ENCODE measurements around the gene OSBPL6. TPM values are rescaled to one million over a fixed set of nuclear protein-coding genes. Genes with fewer than 3 reads are reported as not detected.
A peak's percentile ranks its signal among the peaks of the same experiment; 100 is the strongest.

The OSBPL6 gene
- polyA plus RNA-seq, 1 donor (not counting 4 experiments of a cell fraction or from before 2014, with no cell fraction given) = 11.6 TPM

- Histone ChIP-seq H3K79me2 (ENCODE audit: control insufficient read depth, insufficient read depth, low read length) (peaks cover 4% of the 10 kb centered on the region), H2AFZ (ENCODE audit: control insufficient read depth, low read length) (no peak overlapping the region), H3K4me3 (ENCODE audit: control insufficient read depth in 2 of 3, extremely low read depth in 1 of 3, insufficient read depth in 2 of 3, low read depth in 1 of 3, low read length in 3 of 3) (no peak overlapping the region), H3K4me1 (ENCODE audit: control insufficient read depth, extremely low read depth, insufficient read depth, low read length) (peaks cover 30% of the 10 kb centered on the region), H3K9me3 (ENCODE audit: control insufficient read depth, low read depth, low read length) (no peaks in the 10 kb centered on the region), H3K9ac (ENCODE audit: control insufficient read depth, extremely low read depth, insufficient read depth, low read length) (no peak overlapping the region), H3K4me2 (ENCODE audit: control insufficient read depth, extremely low read depth, insufficient read depth, low read depth, low read length) (no peak overlapping the region), H4K20me1 (ENCODE audit: control insufficient read depth, extremely low read depth, insufficient read depth, low read length) (no peaks in the 10 kb centered on the region), H3K27ac (ENCODE audit: control insufficient read depth, insufficient read depth, low read length) (no peak overlapping the region), H3K9me1 (ENCODE audit: control insufficient read depth, extremely low read depth, insufficient read depth, low read length) (no peaks in the 10 kb centered on the region), H3K27me3 (ENCODE audit: control insufficient read depth, extremely low read depth, insufficient read depth, low read length) (no peaks in the 10 kb centered on the region), H3K36me3 (ENCODE audit: control insufficient read depth in 2 of 2, extremely low read depth in 1 of 2, insufficient read depth in 2 of 2, low read length in 2 of 2) (no peaks in the 10 kb centered on the region)
- dilution Hi-C loops (cut with MboI; ENCODE audit: extremely low pct_ligation_motif_present, low sequenced_read_pairs) = no loop called here
- DNase-seq (ENCODE audit: low read depth, low spot score) (no peak), FAIRE-seq (no peak)
- TF ChIP-seq CTCF (optimal IDR thresholded peaks at IDR 0.05 in 1 of 3, IDR thresholded peaks at IDR 0.05 in 1 of 3, conservative IDR thresholded peaks at IDR 0.05 in 1 of 3; ENCODE audit: extremely low read depth in 1 of 3, insufficient read depth in 2 of 3, low read length in 3 of 3) = no peak
- no peak for TF ChIP-seq EZH2 (IDR thresholded peaks at IDR 0.05; ENCODE audit: low read length)
Observed at GRCh38 chr2:178415979-178416378, 221.7 kb downstream of the OSBPL6 start.

- Histone ChIP-seq H2AFZ (ENCODE audit: control insufficient read depth, low read length) (no peak overlapping the region), H3K9me1 (ENCODE audit: control insufficient read depth, extremely low read depth, insufficient read depth, low read length) (no peaks in the 10 kb centered on the region), H3K4me2 (ENCODE audit: control insufficient read depth, extremely low read depth, insufficient read depth, low read depth, low read length) (peak overlapping the region; percentile 58), H3K79me2 (ENCODE audit: control insufficient read depth, insufficient read depth, low read length) (peaks cover 7% of the 10 kb centered on the region), H3K4me3 (ENCODE audit: control insufficient read depth in 2 of 3, extremely low read depth in 1 of 3, insufficient read depth in 2 of 3, low read depth in 1 of 3, low read length in 3 of 3) (no peak overlapping the region), H3K27me3 (ENCODE audit: control insufficient read depth, extremely low read depth, insufficient read depth, low read length) (no peaks in the 10 kb centered on the region), H4K20me1 (ENCODE audit: control insufficient read depth, extremely low read depth, insufficient read depth, low read length) (no peaks in the 10 kb centered on the region), H3K9me3 (ENCODE audit: control insufficient read depth, low read depth, low read length) (no peaks in the 10 kb centered on the region), H3K4me1 (ENCODE audit: control insufficient read depth, extremely low read depth, insufficient read depth, low read length) (peaks cover 41% of the 10 kb centered on the region), H3K27ac (ENCODE audit: control insufficient read depth, insufficient read depth, low read length) (peak overlapping the region; percentile 55), H3K9ac (ENCODE audit: control insufficient read depth, extremely low read depth, insufficient read depth, low read length) (no peak overlapping the region), H3K36me3 (ENCODE audit: control insufficient read depth in 2 of 2, extremely low read depth in 1 of 2, insufficient read depth in 2 of 2, low read length in 2 of 2) (peaks cover 0 to 6% of the 10 kb centered on the region in 2 experiments)
- TF ChIP-seq CTCF (optimal IDR thresholded peaks at IDR 0.05 in 1 of 3, IDR thresholded peaks at IDR 0.05 in 1 of 3, conservative IDR thresholded peaks at IDR 0.05 in 1 of 3; ENCODE audit: extremely low read depth in 1 of 3, insufficient read depth in 2 of 3, low read length in 3 of 3) = no peak
- no peak for TF ChIP-seq EZH2 (IDR thresholded peaks at IDR 0.05; ENCODE audit: low read length)
- dilution Hi-C loops (cut with MboI; ENCODE audit: extremely low pct_ligation_motif_present, low sequenced_read_pairs) = no loop called here
- DNase-seq (ENCODE audit: low read depth, low spot score) = no peak
- peak; percentile 34 for FAIRE-seq
Observed at GRCh38 chr2:178417916-178418315, 223.6 kb downstream of the OSBPL6 start.

Data from keratinocyte (primary cell).